ENCODE measurements around the gene SP2. TPM values are rescaled to one million over a fixed set of nuclear protein-coding genes. Genes with fewer than 3 reads are reported as not detected.
A peak's percentile ranks its signal among the peaks of the same experiment; 100 is the strongest.

Gene SP2
- polyA plus RNA-seq, 2 donors = 5.4 to 10.7 TPM

GRCh38 chr17:47955497-47956461, 59.7 kb downstream of the SP2 start:
- Histone ChIP-seq H3K4me3 (ENCODE audit: low read depth in 1 of 2, low read length in 2 of 2) (no peak overlapping the region), H3K4me1 (ENCODE audit: control insufficient read depth in 2 of 2, insufficient read depth in 2 of 2, low read length in 1 of 2) (peaks cover 2 to 18% of the 10 kb centered on the region in 2 donors), H3K9me3 (ENCODE audit: control insufficient read depth in 2 of 2, insufficient read depth in 1 of 2, low read depth in 1 of 2, low read length in 1 of 2) (no peaks in the 10 kb centered on the region), H3K27ac (ENCODE audit: low read depth in 2 of 2, low read length in 1 of 2) (peak overlapping the region; percentile 76 to 81), H3K27me3 (ENCODE audit: control insufficient read depth in 1 of 2, insufficient read depth in 2 of 2, low read length in 2 of 2) (no peaks in the 10 kb centered on the region), H3K36me3 (ENCODE audit: control insufficient read depth in 2 of 2, insufficient read depth in 2 of 2, low read length in 1 of 2) (no peaks in the 10 kb centered on the region)
- 67 to 76% methylated on average over 7 of the region's 7 CpGs for WGBS, 2 donors

GRCh38 chr17:47956791-47957590, 61.0 kb downstream of the SP2 start:
- 58 to 65% methylated on average over 4 of the region's 4 CpGs for WGBS, 2 donors
- Histone ChIP-seq H3K9me3 (ENCODE audit: control insufficient read depth in 2 of 2, insufficient read depth in 1 of 2, low read depth in 1 of 2, low read length in 1 of 2) (no peaks in the 10 kb centered on the region), H3K27ac (ENCODE audit: low read depth in 2 of 2, low read length in 1 of 2) (peak overlapping the region; percentile 83 to 88), H3K36me3 (ENCODE audit: control insufficient read depth in 2 of 2, insufficient read depth in 2 of 2, low read length in 1 of 2) (no peaks in the 10 kb centered on the region), H3K27me3 (ENCODE audit: control insufficient read depth in 1 of 2, insufficient read depth in 2 of 2, low read length in 2 of 2) (no peaks in the 10 kb centered on the region), H3K4me3 (ENCODE audit: low read depth in 1 of 2, low read length in 2 of 2) (peak overlapping the region; percentile 40 to 50), H3K4me1 (ENCODE audit: control insufficient read depth in 2 of 2, insufficient read depth in 2 of 2, low read length in 1 of 2) (peaks cover 2 to 18% of the 10 kb centered on the region in 2 donors)

- Histone ChIP-seq H3K4me3 (ENCODE audit: low read depth in 1 of 2, low read length in 2 of 2) (peak within 1 kb of the TSS; percentile 40 to 50), H3K36me3 (ENCODE audit: control insufficient read depth in 2 of 2, insufficient read depth in 2 of 2, low read length in 1 of 2) (no peaks in the 10 kb centered on the region), H3K27me3 (ENCODE audit: control insufficient read depth in 1 of 2, insufficient read depth in 2 of 2, low read length in 2 of 2) (no peaks in the 10 kb centered on the region), H3K27ac (ENCODE audit: low read depth in 2 of 2, low read length in 1 of 2) (peak within 1 kb of the TSS; percentile 83 to 88), H3K9me3 (ENCODE audit: control insufficient read depth in 2 of 2, insufficient read depth in 1 of 2, low read depth in 1 of 2, low read length in 1 of 2) (no peaks in the 10 kb centered on the region), H3K4me1 (ENCODE audit: control insufficient read depth in 2 of 2, insufficient read depth in 2 of 2, low read length in 1 of 2) (peaks cover 2 to 18% of the 10 kb centered on the region in 2 donors)
- 29 to 37% methylated on average over 16 of the region's 16 CpGs for WGBS, 2 donors
Measured at GRCh38 chr17:47957591-47958490, 61.8 kb downstream of the SP2 start, which contains the start of gene PRR15L. Gene PRR15L (minus strand): TSS chr17:47957883. CDS start chr17:47953234, 4,649 bp downstream.

- 52 to 64% methylated on average over 8 of the region's 8 CpGs for WGBS, 2 donors
- H3K36me3 ChIP-seq (ENCODE audit: control insufficient read depth in 2 of 2, insufficient read depth in 2 of 2, low read length in 1 of 2) = no peaks in the 10 kb centered on the region
- no peak overlapping the region for H3K27ac ChIP-seq (ENCODE audit: low read depth in 2 of 2, low read length in 1 of 2)
- peaks cover 2 to 10% of the 10 kb centered on the region in 2 donors for H3K4me1 ChIP-seq (ENCODE audit: control insufficient read depth in 2 of 2, insufficient read depth in 2 of 2, low read length in 1 of 2)
- H3K27me3 ChIP-seq (ENCODE audit: control insufficient read depth in 1 of 2, insufficient read depth in 2 of 2, low read length in 2 of 2) = no peaks in the 10 kb centered on the region
- H3K4me3 ChIP-seq (ENCODE audit: low read depth in 1 of 2, low read length in 2 of 2) = no peak overlapping the region
- no peaks in the 10 kb centered on the region for H3K9me3 ChIP-seq (ENCODE audit: control insufficient read depth in 2 of 2, insufficient read depth in 1 of 2, low read depth in 1 of 2, low read length in 1 of 2)
Measured at GRCh38 chr17:47959825-47960655, 64.0 kb downstream of the SP2 start.

- peaks cover 2 to 10% of the 10 kb centered on the region in 2 donors for H3K4me1 ChIP-seq (ENCODE audit: control insufficient read depth in 2 of 2, insufficient read depth in 2 of 2, low read length in 1 of 2)
- H3K27ac ChIP-seq (ENCODE audit: low read depth in 2 of 2, low read length in 1 of 2) = no peak overlapping the region
- 87 to 94% methylated on average over 6 of the region's 6 CpGs for WGBS, 2 donors
Measured at GRCh38 chr17:47961406-47961805, 65.4 kb downstream of the SP2 start.

GRCh38 chr17:47962901-47963300, 66.9 kb downstream of the SP2 start:
- Histone ChIP-seq H3K27me3 (ENCODE audit: control insufficient read depth in 1 of 2, insufficient read depth in 2 of 2, low read length in 2 of 2) (no peaks in the 10 kb centered on the region), H3K36me3 (ENCODE audit: control insufficient read depth in 2 of 2, insufficient read depth in 2 of 2, low read length in 1 of 2) (no peaks in the 10 kb centered on the region), H3K9me3 (ENCODE audit: control insufficient read depth in 2 of 2, insufficient read depth in 1 of 2, low read depth in 1 of 2, low read length in 1 of 2) (no peaks in the 10 kb centered on the region), H3K4me1 (ENCODE audit: control insufficient read depth in 2 of 2, insufficient read depth in 2 of 2, low read length in 1 of 2) (peaks cover 2 to 18% of the 10 kb centered on the region in 2 donors), H3K4me3 (ENCODE audit: low read depth in 1 of 2, low read length in 2 of 2) (no peak overlapping the region), H3K27ac (ENCODE audit: low read depth in 2 of 2, low read length in 1 of 2) (no peak overlapping the region)
- WGBS, 2 donors = 78 to 93% methylated on average over 3 of the region's 3 CpGs

More at GRCh38 chr17:47961406-47961805, 65.4 kb downstream of the SP2 start:
- no peaks in the 10 kb centered on the region for H3K9me3 ChIP-seq (ENCODE audit: control insufficient read depth in 2 of 2, insufficient read depth in 1 of 2, low read depth in 1 of 2, low read length in 1 of 2)
- no peaks in the 10 kb centered on the region for H3K36me3 ChIP-seq (ENCODE audit: control insufficient read depth in 2 of 2, insufficient read depth in 2 of 2, low read length in 1 of 2)
- no peak overlapping the region for H3K4me3 ChIP-seq (ENCODE audit: low read depth in 1 of 2, low read length in 2 of 2)
- no peaks in the 10 kb centered on the region for H3K27me3 ChIP-seq (ENCODE audit: control insufficient read depth in 1 of 2, insufficient read depth in 2 of 2, low read length in 2 of 2)

GRCh38 chr17:47964856-47965255, 68.8 kb downstream of the SP2 start:
- 95 to 96% methylated on average over 5 of the region's 5 CpGs for WGBS, 2 donors
- H3K4me1 ChIP-seq (ENCODE audit: control insufficient read depth in 2 of 2, insufficient read depth in 2 of 2, low read length in 1 of 2) = peaks cover 2 to 12% of the 10 kb centered on the region in 2 donors

GRCh38 chr17:47966079-47966519, 70.1 kb downstream of the SP2 start:
- Histone ChIP-seq H3K4me1 (ENCODE audit: control insufficient read depth in 2 of 2, insufficient read depth in 2 of 2, low read length in 1 of 2) (peaks cover 0 to 14% of the 10 kb centered on the region in 2 donors), H3K36me3 (ENCODE audit: control insufficient read depth in 2 of 2, insufficient read depth in 2 of 2, low read length in 1 of 2) (no peaks in the 10 kb centered on the region), H3K27me3 (ENCODE audit: control insufficient read depth in 1 of 2, insufficient read depth in 2 of 2, low read length in 2 of 2) (no peaks in the 10 kb centered on the region), H3K27ac (ENCODE audit: low read depth in 2 of 2, low read length in 1 of 2) (peak overlapping the region; percentile 20 to 60), H3K9me3 (ENCODE audit: control insufficient read depth in 2 of 2, insufficient read depth in 1 of 2, low read depth in 1 of 2, low read length in 1 of 2) (no peaks in the 10 kb centered on the region), H3K4me3 (ENCODE audit: low read depth in 1 of 2, low read length in 2 of 2) (no peak overlapping the region)
- 13 to 27% methylated on average over 1 of the region's 1 CpG for WGBS, 2 donors

More at GRCh38 chr17:47964856-47965255, 68.8 kb downstream of the SP2 start:
- Histone ChIP-seq H3K9me3 (ENCODE audit: control insufficient read depth in 2 of 2, insufficient read depth in 1 of 2, low read depth in 1 of 2, low read length in 1 of 2) (no peaks in the 10 kb centered on the region), H3K36me3 (ENCODE audit: control insufficient read depth in 2 of 2, insufficient read depth in 2 of 2, low read length in 1 of 2) (no peaks in the 10 kb centered on the region), H3K27me3 (ENCODE audit: control insufficient read depth in 1 of 2, insufficient read depth in 2 of 2, low read length in 2 of 2) (no peaks in the 10 kb centered on the region), H3K4me3 (ENCODE audit: low read depth in 1 of 2, low read length in 2 of 2) (no peak overlapping the region), H3K27ac (ENCODE audit: low read depth in 2 of 2, low read length in 1 of 2) (no peak overlapping the region)

Data from esophagus (tissue), 2 donors.